Hepatocyte (in vitro differentiated cells): Measurements from ENCODE around the gene FADS6. TPM values are rescaled to one million over a fixed set of nuclear protein-coding genes. Genes with fewer than 3 reads are reported as not detected.

Experiments used
- DNase-seq: peaks from one replicate; pipeline ENCODE4 v3.0.0-alpha.2; 2016; ENCODE audit warnings: low spot score
- H2AFZ ChIP-seq: fragments of 200-600 bp; sonication (generic); 2 replicates; pipeline ENCODE4 v1.6.0; 2016; ENCODE audit warnings: antibody characterized with exemption, mild to moderate bottlenecking
- H3K27ac ChIP-seq: fragments of 200-600 bp; sonication (generic); 2 replicates; pipeline ENCODE4 v1.5.1; 2016; ENCODE audit warnings: mild to moderate bottlenecking
- H3K27me3 ChIP-seq: fragments of 200-600 bp; sonication (generic); 2 replicates; pipeline ENCODE4 v1.6.1; 2016
- H3K36me3 ChIP-seq: fragments of 200-600 bp; sonication (generic); replicated peaks from 2 replicates; pipeline ENCODE4 v1.5.1; 2016; ENCODE audit warnings: low read depth; ENCODE audit not compliant: insufficient read depth
- H3K4me1 ChIP-seq: fragments of 200-600 bp; sonication (generic); 2 replicates; pipeline ENCODE4 v1.5.1; 2016; ENCODE audit warnings: mild to moderate bottlenecking, moderate library complexity; ENCODE audit not compliant: insufficient read depth
- H3K4me2 ChIP-seq: fragments of 200-600 bp; sonication (generic); 2 replicates; pipeline ENCODE4 v1.6.0; 2016
- H3K4me3 ChIP-seq: fragments of 200-600 bp; sonication (generic); 2 replicates; pipeline ENCODE4 v1.5.1; 2016; ENCODE audit warnings: mild to moderate bottlenecking
- H3K79me2 ChIP-seq: fragments of 200-600 bp; sonication (generic); 2 replicates; pipeline ENCODE4 v1.6.0; 2017; ENCODE audit warnings: mild to moderate bottlenecking
- H3K9me2 ChIP-seq: fragments of 200-600 bp; sonication (generic); replicated peaks from 2 replicates; pipeline ENCODE4 v1.6.0; 2017; ENCODE audit warnings: mild to moderate bottlenecking; ENCODE audit not compliant: insufficient read depth
- H3K9me3 ChIP-seq: fragments of 200-600 bp; sonication (generic); 2 replicates; pipeline ENCODE4 v1.5.1; 2016; ENCODE audit warnings: low read depth, mild to moderate bottlenecking
- H4K20me1 ChIP-seq: fragments of 200-600 bp; sonication (generic); 2 replicates; pipeline ENCODE4 v1.6.0; 2016; ENCODE audit warnings: mild to moderate bottlenecking; ENCODE audit not compliant: insufficient read depth, poor library complexity, severe bottlenecking
- EZH2 ChIP-seq: fragments of 200-600 bp; sonication (generic); IDR thresholded peaks from 2 replicates; pipeline ENCODE4 v1.6.1; 2016; ENCODE audit warnings: antibody characterized with exemption, mild to moderate bottlenecking, borderline replicate concordance
- EZH2phosphoT487 ChIP-seq: fragments of 200-600 bp; sonication (generic); IDR thresholded peaks from one replicate; pipeline ENCODE4 v1.6.1; 2018; ENCODE audit warnings: antibody characterized with exemption, mild to moderate bottlenecking, low read depth, moderate library complexity; ENCODE audit not compliant: unreplicated experiment, severe bottlenecking
- WGBS: methylation state at CpG from one replicate; pipeline ENCODE4 v1.1.6; 2016; ENCODE audit warnings: low lambda C conversion rate; ENCODE audit errors: missing lambda C conversion rate; 5-methylcytosine and 5-hydroxymethylcytosine counted together
- polyA plus RNA-seq: library from polyadenylated mRNA; unstranded; fragments of >200 nt; fragmentation: Nextera tagmentation; extraction: Ambion mirVana; gene quantifications from 2 replicates; pipeline ENCODE4 v1.2.1, GENCODE V29; 2016
- total RNA-seq: library from RNA; depleted of rRNA; stranded (reverse); fragments of >200 nt; gene quantifications from 2 replicates; pipeline ENCODE4 v1.2.3, GENCODE V29; 2014
- TF ChIP-seq, protein P1 (sequence below): fragments of 200-600 bp; sonication (generic); IDR thresholded peaks from 2 replicates; pipeline ENCODE4 v1.5.1; 2016; ENCODE audit warnings: antibody characterized with exemption, mild to moderate bottlenecking; ENCODE audit not compliant: poor library complexity

Gene FADS6
- total and polyA plus RNA-seq, 2 experiments from 2014 or later, result 4.2 to 4.3 TPM

- Histone ChIP-seq H3K9me2 (no peaks in the 10 kb centered on the region), H3K4me1 (peaks cover 9% of the 10 kb centered on the region), H3K27me3 (peaks cover 32% of the 10 kb centered on the region), H3K9me3 (no peaks in the 10 kb centered on the region), H4K20me1 (no peaks in the 10 kb centered on the region), H3K27ac (no peak overlapping the region), H3K79me2 (no peaks in the 10 kb centered on the region), H3K36me3 (no peaks in the 10 kb centered on the region), H2AFZ (no peak overlapping the region), H3K4me3 (no peak overlapping the region), H3K4me2 (no peak overlapping the region)
- TF ChIP-seq, protein P1, sequence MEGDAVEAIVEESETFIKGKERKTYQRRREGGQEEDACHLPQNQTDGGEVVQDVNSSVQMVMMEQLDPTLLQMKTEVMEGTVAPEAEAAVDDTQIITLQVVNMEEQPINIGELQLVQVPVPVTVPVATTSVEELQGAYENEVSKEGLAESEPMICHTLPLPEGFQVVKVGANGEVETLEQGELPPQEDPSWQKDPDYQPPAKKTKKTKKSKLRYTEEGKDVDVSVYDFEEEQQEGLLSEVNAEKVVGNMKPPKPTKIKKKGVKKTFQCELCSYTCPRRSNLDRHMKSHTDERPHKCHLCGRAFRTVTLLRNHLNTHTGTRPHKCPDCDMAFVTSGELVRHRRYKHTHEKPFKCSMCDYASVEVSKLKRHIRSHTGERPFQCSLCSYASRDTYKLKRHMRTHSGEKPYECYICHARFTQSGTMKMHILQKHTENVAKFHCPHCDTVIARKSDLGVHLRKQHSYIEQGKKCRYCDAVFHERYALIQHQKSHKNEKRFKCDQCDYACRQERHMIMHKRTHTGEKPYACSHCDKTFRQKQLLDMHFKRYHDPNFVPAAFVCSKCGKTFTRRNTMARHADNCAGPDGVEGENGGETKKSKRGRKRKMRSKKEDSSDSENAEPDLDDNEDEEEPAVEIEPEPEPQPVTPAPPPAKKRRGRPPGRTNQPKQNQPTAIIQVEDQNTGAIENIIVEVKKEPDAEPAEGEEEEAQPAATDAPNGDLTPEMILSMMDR, result no peak
- no peak for TF ChIP-seq EZH2phosphoT487
- no peak for TF ChIP-seq EZH2
- no peak for DNase-seq
- 91% methylated on average over 7 of the region's 7 CpGs for WGBS
Measured at GRCh38 chr17:74890554-74890953, 2.9 kb downstream of the FADS6 start.

DNA sequence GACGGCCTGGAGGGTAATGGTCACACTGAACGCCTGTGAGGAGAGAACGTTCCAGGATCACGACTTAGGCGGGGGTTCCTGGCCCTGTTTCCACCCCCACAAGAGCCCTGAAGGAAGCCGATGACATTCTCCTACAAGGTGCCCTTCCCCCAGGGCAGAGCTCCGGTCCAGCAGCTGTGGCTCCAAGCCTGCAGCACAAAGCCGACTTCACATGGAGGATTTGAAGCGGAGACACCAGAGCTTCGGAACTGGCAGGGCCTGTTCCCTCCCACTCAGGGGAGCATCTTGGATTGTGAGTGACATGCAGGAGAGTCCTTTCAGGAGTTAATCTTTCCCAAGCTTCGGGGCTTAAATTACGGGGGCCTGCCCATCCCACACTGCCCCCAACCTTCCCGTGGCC, 5.0 kb downstream of the FADS6 start:
- Histone ChIP-seq H3K9me3 (no peaks in the 10 kb centered on the region), H3K4me2 (no peak overlapping the region), H3K79me2 (no peaks in the 10 kb centered on the region), H2AFZ (no peak overlapping the region), H3K36me3 (no peaks in the 10 kb centered on the region), H3K27me3 (peaks cover 14% of the 10 kb centered on the region), H3K9me2 (no peaks in the 10 kb centered on the region), H3K4me3 (no peak overlapping the region), H3K27ac (no peak overlapping the region), H4K20me1 (no peaks in the 10 kb centered on the region), H3K4me1 (peaks cover 5% of the 10 kb centered on the region)
- TF ChIP-seq EZH2, result no peak
- TF ChIP-seq, protein P1, result no peak
- DNase-seq, result no peak
- WGBS, result 62% methylated on average over 13 of the region's 13 CpGs

DNA sequence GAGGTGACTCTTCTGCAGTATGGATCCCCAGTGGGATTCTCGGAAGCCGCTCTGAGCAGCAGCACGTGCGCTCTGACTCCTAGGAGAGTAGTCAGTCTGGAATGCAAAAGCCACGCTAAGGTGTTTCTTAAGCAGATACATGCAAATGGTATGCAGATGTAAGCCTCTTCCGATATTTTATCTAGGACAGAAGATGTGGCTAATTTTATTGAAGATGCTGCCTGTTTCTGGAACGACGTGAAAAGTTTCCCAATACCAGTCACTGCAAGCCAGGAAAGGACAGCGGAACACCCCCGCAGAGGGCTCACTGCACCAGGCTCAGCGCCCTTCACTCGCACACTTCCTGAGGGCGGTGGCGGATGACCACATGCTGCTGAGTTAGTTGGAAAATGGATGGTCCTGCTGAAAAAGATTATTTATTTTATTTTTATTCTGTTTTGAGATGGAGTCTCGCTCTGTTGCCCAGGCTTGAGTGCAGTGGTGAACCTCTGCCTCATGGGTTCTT, 10.1 kb downstream of the FADS6 start:
- Histone ChIP-seq H3K4me3 (no peak overlapping the region), H2AFZ (no peak overlapping the region), H3K36me3 (no peaks in the 10 kb centered on the region), H3K4me1 (no peaks in the 10 kb centered on the region), H3K4me2 (no peak overlapping the region), H3K27me3 (no peaks in the 10 kb centered on the region), H3K27ac (no peak overlapping the region), H3K79me2 (no peaks in the 10 kb centered on the region), H4K20me1 (no peaks in the 10 kb centered on the region), H3K9me3 (no peaks in the 10 kb centered on the region), H3K9me2 (no peaks in the 10 kb centered on the region)
- DNase-seq, result no peak
- 80% methylated on average over 15 of the region's 15 CpGs for WGBS
- TF ChIP-seq, protein P1, result no peak
- TF ChIP-seq EZH2 (no peak), EZH2phosphoT487 (no peak)
